Measurements from ENCODE around the gene KDM5B. TPM values are rescaled to one million over a fixed set of nuclear protein-coding genes. Genes with fewer than 3 reads are reported as not detected.

KDM5B gene
- total and polyA plus RNA-seq, 9 of the 15 experiments (the other 6 are each of a cell fraction or from before 2014, with no cell fraction given): 15.4 to 90.6 (median 57.1) TPM

DNA sequence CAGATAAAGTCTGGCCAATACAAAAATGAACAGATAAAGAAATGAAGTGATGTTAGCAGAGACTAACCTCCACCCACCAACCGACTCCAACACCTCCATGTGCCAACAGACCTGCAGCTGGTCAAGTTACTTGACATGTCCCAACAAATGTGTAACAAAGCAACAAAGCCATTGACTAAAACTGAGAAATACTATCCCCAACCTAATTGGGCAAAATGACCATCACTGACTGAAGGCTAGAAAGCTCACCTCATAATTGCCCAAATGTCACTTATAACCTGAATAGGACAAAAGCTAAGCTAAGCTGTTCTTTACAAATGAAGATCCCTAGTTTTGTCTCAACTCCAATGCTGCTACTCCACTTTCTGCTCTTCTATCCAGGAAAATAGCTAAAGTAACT is 7.5 kb downstream of the KDM5B start:
- Histone ChIP-seq H3K9me3 (replicated peaks; ENCODE audit: control insufficient read depth, insufficient read depth, low read depth, low read length) (no peaks in the 10 kb centered on the region), H3K4me2 (ENCODE audit: insufficient read depth, low read length) (no peak overlapping the region), H3K79me2 (ENCODE audit: control insufficient read depth, insufficient read depth, low read length) (peaks cover 98% of the 10 kb centered on the region), H3K36me3 (ENCODE audit: control insufficient read depth, insufficient read depth, low read length) (peaks cover 19% of the 10 kb centered on the region; the same call in 2 of the 3 replicates), H3K4me3 (no peak overlapping the region), H2AFZ (ENCODE audit: low read depth, low read length) (no peak overlapping the region), H3K27me3 (ENCODE audit: control insufficient read depth in 2 of 2, insufficient read depth in 2 of 2, low read length in 2 of 2) (no peaks in the 10 kb centered on the region), H3K27ac (ENCODE audit: extremely low read depth, low read depth, low read length) (no peak overlapping the region), H3K9ac (ENCODE audit: insufficient read depth in 1 of 2, low read depth in 2 of 2, low read length in 2 of 2) (no peak overlapping the region), H4K20me1 (replicated peaks; ENCODE audit: control insufficient read depth, insufficient read depth, low read length) (peaks cover 15% of the 10 kb centered on the region), H3K4me1 (replicated peaks in 1 of 2; ENCODE audit: control insufficient read depth in 2 of 2, insufficient read depth in 2 of 2, low read length in 2 of 2) (peaks cover 16 to 19% of the 10 kb centered on the region in 2 experiments; a peak in 4 of 5 replicates), H3K9me1 (ENCODE audit: control insufficient read depth, insufficient read depth, low read length) (peaks cover 7% of the 10 kb centered on the region)
- ChIA-PET CTCF (ENCODE audit: low intra/inter-chr PET ratio) (no interaction called here), POLR2A (interaction anchor here (1.0 to 1.2 kb wide), 2 partner anchors 9 to 207 kb away, joined by 3 read pairs; partner anchors contain the start of gene TMEM183A)
- DNase-seq (ENCODE audit: extremely low read depth in 1 of 4, low spot score in 3 of 4) (no peak), FAIRE-seq (no peak), ATAC-seq (no peak)
- in situ Hi-C loops (cut with MboI): no loop called here
- 89% methylated on average over 1 of the region's 1 CpG for whole genome bisulfite sequencing (ENCODE audit: insufficient coverage, low coverage, missing lambda C conversion rate)
- no TSS peak for BruUV-seq (replicated peaks)
- intact Hi-C loops (cut with micrococcal nuclease): loop anchor here (10.0 kb wide), 1 partner anchor 646 kb away; no protein-coding TSS in a partner anchor
- TF ChIP-seq ZBTB17 (CRISPR knock-in tag; IDR thresholded peaks at IDR 0.05) (no peak), CTCF (IDR thresholded peaks at IDR 0.05 in 2 of 3, conservative IDR thresholded peaks at IDR 0.05 in 1 of 3; ENCODE audit: insufficient read depth in 2 of 3, low read depth in 1 of 3, low read length in 3 of 3) (no peak), PRPF4 (IDR thresholded peaks at IDR 0.05; ENCODE audit: insufficient read depth, low read depth, low read length, poor library complexity, severe bottlenecking) (no peak), JUNB (CRISPR knock-in tag; conservative IDR thresholded peaks at IDR 0.05) (no peak), ZKSCAN8 (CRISPR knock-in tag; IDR thresholded peaks at IDR 0.05) (no peak), ZC3H8 (IDR thresholded peaks at IDR 0.05) (no peak), POLR2AphosphoS5 (IDR thresholded peaks at IDR 0.05; ENCODE audit: control insufficient read depth, insufficient read depth, low read depth, low read length) (no peak), REST (IDR thresholded peaks at IDR 0.05; ENCODE audit: borderline replicate concordance) (no peak), REST (CRISPR knock-in tag; IDR thresholded peaks at IDR 0.05; ENCODE audit: low read depth) (no peak), BRCA1 (IDR thresholded peaks at IDR 0.05) (no peak), BRCA1 (CRISPR knock-in tag; IDR thresholded peaks at IDR 0.05) (no peak), HDAC2 (IDR thresholded peaks at IDR 0.05) (no peak), U2AF1 (optimal IDR thresholded peaks at IDR 0.05; ENCODE audit: low read depth, low read length) (no peak)

Data from K562 (cell line).